GM21528 (cell line): ENCODE results near the gene LGI1.
"Not testable (repeated sequence)": the region's sequence is repeated elsewhere in the genome, so short reads cannot be mapped to it uniquely, and the experiment has no call there.

Experiments used
- ATAC-seq: cut with Tn5 transposase; IDR thresholded peaks from one replicate; pipeline ENCODE4 v1.9.1; 2021; ENCODE audit warnings: mild to moderate bottlenecking, moderate library complexity; ENCODE audit not compliant: unreplicated experiment, low FRiP score

The LGI1 gene

GRCh38 chr10:93797825-93798224 lies 40.1 kb downstream of the LGI1 start:
- ATAC-seq: no peak

- no peak for ATAC-seq
Measured at GRCh38 chr10:93799155-93799708, 41.5 kb downstream of the LGI1 start.

GRCh38 chr10:93804200-93804599 lies 46.5 kb downstream of the LGI1 start:
- no peak for ATAC-seq

- ATAC-seq: no peak
Measured at GRCh38 chr10:93806903-93807302, 49.2 kb downstream of the LGI1 start.

GRCh38 chr10:93807371-93807770 lies 49.6 kb downstream of the LGI1 start:
- ATAC-seq: no peak

- no peak for ATAC-seq
Measured at GRCh38 chr10:93812659-93813338, 55.1 kb downstream of the LGI1 start.

- no peak for ATAC-seq
Measured at GRCh38 chr10:93813507-93814465, 56.0 kb downstream of the LGI1 start.

GRCh38 chr10:93815304-93816096 lies 57.8 kb downstream of the LGI1 start:
- ATAC-seq: no peak

- no peak for ATAC-seq
Measured at GRCh38 chr10:93816123-93816747, 58.5 kb downstream of the LGI1 start.

GRCh38 chr10:93818086-93818485 lies 60.4 kb downstream of the LGI1 start:
- ATAC-seq: no peak

GRCh38 chr10:93819520-93819919 lies 61.8 kb downstream of the LGI1 start:
- ATAC-seq: no peak

GRCh38 chr10:93820434-93820833 lies 62.7 kb downstream of the LGI1 start:
- ATAC-seq: no peak

- no peak for ATAC-seq
Measured at GRCh38 chr10:93821051-93821772, 63.5 kb downstream of the LGI1 start.

GRCh38 chr10:93826355-93826754 lies 68.6 kb downstream of the LGI1 start:
- ATAC-seq: no peak

- ATAC-seq: no peak
Measured at GRCh38 chr10:93827056-93827804, 69.5 kb downstream of the LGI1 start.

GRCh38 chr10:93831065-93831464 lies 73.3 kb downstream of the LGI1 start:
- ATAC-seq: not testable (repeated sequence)

- no peak for ATAC-seq
Measured at GRCh38 chr10:93835770-93836169, 78.0 kb downstream of the LGI1 start.

GRCh38 chr10:93837822-93838221 lies 80.1 kb downstream of the LGI1 start:
- no peak for ATAC-seq

GRCh38 chr10:93838278-93838677 lies 80.5 kb downstream of the LGI1 start:
- ATAC-seq: no peak
